Measurements from ENCODE around the gene TAOK2.

TAOK2 gene

DNA sequence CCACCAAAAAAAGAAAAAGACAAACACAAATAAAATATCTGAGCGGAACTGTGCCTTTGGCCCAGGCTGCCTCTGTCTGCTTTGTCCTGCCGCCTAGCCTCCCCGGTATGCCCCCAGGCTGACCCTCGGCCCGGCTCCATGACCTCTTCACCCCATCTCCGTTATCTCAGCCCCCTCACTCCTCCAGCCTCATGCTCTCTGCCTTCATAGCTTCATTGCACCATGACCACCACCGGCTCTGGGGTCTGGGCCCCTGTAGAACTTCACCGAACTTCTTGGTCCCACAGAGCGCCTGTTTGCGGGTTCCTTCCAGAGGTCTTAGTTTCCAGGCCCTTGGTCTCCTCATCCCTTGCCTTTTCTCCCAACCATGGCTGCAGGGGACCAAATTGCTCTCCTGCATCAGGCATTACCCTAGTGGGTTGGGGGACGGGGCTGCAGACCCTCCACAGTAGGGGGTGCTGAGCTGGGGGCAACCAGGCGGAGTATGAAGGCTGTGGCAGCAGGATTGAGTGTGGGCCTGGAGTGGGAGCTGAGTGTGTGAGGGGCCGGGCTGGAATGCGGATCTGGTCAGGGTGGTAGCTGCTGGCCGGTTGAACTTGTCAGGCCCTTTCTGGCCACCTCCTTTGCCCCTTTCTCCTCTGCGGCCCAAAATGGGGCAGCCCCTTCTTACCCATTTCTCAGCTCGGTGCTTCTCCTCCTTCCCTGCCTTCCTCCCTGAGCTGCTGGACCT is 14.8 kb downstream of the TAOK2 start:
- DNase-seq: no peak

DNA sequence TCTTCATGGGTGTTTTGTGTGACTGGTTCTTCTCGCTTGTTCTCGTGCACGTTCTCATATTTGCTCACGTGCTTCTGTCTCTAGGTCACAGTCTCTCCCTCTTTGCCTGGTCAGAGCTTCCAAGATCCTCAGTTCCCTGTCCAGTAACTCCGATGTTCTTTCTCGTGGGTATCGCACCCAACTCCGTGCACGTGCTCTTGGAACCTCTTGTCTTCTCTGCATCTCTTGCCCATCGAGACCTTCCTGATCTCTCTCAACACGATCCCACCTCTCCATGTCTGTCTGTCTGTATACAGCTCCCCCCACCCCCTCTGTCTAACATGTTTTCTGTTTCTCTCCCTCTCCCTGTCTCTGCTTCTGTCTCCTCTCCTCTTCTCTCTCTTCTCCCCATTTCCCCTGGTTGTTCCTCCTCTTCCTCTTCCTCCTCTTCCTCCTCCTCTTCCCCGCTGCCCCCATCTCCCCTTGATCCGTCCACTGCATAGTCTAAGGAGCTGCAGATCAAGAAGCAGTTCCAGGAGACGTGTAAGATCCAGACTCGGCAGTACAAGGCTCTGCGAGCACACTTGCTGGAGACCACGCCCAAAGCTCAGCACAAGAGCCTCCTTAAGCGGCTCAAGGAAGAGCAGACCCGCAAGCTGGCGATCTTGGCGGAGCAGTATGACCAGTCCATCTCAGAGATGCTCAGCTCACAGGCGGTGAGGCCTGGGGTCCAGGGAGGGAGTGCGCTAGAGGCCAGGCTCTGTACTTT is 15.6 kb downstream of the TAOK2 start:
- DNase-seq: no peak

DNA sequence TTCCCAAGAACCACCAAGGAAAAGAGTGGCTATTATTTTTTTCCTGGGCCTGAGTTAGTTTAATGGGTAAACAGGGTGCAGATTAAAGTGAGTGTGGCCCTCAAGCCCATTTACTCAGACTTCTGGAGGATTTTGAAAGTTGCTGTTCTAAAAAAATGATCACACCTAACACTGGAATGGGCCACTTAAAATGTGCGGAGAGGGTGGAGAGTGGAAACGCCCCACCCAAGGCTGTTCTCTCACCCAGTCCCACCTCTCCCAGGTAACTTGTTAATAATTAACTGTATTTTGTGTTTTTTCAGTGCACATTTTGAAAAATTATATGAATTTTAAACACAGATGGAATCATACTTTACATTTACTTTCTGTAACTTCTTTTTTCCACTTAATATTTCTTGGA is 16.4 kb downstream of the TAOK2 start:
- DNase-seq: no peak

DNA sequence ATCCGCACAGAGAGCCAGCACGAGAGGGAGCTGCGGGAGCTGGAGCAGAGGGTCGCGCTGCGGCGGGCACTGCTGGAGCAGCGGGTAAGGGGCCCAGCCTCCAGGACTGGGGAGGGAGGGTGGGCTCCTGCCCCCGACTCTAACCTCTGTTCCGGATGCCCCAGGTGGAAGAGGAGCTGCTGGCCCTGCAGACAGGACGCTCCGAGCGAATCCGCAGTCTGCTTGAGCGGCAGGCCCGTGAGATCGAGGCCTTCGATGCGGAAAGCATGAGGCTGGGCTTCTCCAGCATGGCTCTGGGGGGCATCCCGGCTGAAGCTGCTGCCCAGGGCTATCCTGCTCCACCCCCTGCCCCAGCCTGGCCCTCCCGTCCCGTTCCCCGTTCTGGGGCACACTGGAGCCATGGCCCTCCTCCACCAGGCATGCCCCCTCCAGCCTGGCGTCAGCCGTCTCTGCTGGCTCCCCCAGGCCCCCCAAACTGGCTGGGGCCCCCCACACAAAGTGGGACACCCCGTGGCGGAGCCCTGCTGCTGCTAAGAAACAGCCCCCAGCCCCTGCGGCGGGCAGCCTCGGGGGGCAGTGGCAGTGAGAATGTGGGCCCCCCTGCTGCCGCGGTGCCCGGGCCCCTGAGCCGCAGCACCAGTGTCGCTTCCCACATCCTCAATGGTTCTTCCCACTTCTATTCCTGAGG is 17.4 kb downstream of the TAOK2 start:
- no peak for DNase-seq

DNA sequence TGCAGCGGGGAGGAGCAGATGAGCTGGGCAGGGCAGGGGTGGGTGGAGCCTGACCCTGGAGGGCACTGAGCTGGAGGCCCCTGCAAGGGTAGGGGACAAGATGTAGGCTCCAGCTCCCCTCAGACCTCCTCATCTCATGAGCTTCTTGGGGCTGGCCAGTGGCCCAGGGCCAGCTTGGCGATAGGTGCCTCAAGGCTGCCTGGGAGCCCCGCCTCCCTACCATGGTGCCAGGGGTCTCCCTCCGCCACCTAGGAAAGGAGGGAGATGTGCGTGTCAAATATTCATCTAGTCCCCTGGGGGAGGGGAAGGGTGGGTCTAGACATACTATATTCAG is 17.9 kb downstream of the TAOK2 start:
- DNase-seq: no peak

DNA sequence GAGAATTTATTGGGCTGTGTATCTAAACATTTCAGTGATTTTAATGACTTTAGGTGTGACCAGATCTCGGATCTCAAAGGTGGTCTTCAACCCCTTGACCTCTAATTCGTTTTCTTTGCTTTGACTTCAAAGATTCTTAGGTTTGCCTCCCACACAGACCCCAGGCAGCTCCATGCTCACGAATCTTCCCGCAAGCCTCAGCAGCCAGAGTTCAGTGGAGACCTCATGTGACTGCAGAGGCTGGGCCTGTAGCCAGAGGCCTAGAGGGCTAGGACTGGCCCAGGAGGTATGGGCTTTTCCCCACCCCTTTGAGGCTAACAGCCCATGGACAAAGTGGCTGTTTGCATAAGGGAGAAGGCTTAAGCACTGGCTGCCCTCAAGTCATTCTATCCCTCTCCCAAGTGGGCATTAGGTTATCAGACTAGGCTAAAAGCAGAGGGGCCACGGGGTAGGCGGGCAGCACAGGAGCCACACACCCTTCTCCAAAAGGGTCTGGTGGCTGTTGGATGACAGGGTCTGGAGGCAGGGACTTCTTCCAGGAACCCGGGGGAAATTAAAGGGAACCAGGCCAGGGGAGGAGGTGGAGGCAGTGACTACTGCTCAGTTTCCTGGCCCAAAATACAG is 18.8 kb downstream of the TAOK2 start:
- DNase-seq: no peak

DNA sequence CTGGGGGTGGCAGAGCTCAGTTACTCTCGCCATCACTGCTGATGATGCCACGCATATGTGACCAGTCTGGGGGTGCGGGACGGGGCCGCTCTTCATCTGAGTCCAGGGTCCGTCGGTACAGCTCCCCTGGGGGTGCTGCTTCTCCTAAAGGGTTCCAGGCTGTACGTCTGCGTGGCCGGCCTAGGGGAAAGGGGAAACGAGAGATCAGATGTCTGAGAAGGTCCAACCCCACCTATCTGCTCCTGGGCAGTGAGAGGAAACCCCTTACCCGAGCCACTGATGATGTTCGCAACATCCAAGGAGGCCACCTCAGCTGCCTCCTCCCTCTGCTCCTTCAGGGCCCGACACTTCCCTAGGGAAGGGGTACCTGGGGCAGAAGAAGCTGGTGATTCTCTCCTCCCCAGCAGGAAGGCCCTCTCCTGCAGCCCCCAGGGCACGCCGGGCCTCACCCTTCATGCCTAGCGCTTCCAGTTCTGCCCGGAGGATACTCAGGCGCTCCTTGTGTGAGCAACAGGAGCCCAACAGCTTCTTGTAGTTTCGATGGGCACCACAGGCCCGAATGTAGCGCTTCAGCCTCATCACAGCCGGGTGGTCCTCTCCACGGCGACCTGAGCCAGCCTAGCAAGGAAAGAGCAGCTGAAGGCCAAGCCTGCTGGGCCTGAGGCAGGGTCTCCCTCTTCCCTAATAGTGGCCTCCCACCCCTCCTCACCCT is 19.7 kb downstream of the TAOK2 start:
- no peak for DNase-seq

DNA sequence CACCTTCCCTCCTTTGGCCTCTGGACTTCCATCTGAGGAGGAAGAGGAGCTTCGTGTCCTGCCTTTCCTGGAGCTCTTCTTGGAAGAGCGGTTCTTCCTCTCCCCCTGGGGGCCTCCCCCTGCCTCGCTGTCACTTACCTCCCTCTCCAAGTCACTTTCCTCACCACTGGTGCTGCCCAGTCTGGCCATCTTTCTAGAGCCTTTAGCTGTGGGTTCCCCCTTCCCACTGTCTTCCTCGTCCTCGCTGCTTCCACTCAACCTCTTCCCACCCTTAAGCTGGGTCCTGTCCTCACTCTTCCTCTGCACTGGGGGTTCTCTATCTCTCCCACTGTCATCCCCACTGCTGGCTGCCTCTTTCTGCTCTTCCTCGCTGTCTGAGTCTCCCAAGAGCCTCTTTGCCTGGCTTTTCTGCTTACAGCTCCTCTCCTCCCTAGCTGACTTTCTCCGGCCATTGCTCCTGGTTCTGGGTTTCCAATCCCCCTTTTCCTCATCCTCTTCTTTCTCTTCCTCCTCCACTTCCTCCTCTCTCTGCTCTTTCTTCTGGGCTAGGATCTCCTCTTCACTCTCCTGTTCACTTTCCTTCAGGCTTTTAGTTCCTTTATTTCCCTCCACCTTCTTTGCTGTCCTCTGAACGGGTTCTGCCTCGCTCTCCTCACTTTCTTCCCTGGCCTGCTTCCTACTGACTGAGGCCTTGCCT is 20.4 kb downstream of the TAOK2 start:
- no peak for DNase-seq

DNA sequence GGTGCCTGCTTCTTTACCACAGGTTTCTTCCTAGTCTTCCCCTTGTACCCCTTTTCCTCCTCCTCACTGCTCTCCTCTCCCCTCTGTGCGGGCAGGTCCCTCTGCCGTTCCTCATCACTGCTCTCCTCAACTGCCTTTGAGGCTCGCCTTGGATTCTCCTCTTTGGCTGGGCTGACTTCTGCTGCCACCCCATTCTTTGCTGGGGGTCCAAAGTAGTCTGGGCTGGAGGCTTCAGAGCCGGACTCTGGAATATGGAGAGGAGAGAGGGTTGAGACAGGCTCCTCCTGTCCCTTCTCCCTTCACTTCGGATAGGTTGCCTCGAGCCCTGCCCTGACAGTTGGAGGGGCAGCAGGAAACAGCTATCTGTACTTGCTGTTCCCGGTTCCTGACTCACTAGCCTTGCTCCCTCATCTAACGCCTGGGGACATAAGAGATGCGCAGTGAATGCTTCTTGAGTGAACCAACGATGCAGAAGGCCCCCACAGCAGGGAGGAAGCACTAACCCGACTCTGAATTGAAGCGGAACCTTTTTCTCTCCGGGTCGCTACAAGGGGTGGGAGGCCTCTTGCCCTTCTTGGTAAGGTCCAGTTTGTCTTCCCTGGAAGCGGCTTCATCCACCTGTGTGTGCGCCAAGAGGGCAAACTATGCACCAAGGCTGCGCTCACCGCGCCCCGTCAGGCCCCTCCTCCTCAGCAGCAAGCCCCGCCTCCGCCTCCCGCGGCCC is 21.1 kb downstream of the TAOK2 start:
- DNase-seq: no peak

DNA sequence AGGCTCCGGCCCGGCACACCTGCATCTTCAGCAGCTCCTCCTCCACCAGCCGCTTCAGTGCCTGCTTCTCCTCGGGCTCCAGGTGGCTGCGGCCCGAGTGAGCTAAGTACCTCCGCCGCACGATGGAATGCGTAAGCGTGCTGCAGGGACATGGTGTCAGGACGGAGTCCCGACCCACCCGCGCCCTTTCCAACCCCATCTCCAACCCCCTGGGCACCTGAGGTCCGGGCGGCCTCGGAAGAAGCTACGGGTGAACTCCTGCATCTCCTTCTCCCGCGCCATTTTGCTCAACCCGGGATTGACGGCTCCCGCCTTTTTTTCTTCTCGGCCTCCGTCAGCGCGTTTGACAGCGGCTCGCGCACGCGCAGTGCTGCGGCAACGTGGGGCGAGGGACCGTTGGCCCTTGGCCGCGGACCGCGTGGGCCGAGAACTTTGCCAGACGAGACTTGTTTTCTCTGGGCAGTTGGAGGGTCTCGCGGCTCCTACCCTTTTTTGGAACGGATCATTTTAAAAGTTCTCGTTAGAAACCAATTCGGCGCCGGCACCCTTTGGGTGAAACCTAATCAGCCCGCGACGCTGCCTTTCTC is 21.7 kb downstream of the TAOK2 start, which contains the start of gene HIRIP3:
TSS of gene HIRIP3 (minus strand) at position 294 of the 587 bp plus-strand sequence. CDS start at position 282, 12 bp downstream.
- DNase-seq: peak; percentile 88

DNA sequence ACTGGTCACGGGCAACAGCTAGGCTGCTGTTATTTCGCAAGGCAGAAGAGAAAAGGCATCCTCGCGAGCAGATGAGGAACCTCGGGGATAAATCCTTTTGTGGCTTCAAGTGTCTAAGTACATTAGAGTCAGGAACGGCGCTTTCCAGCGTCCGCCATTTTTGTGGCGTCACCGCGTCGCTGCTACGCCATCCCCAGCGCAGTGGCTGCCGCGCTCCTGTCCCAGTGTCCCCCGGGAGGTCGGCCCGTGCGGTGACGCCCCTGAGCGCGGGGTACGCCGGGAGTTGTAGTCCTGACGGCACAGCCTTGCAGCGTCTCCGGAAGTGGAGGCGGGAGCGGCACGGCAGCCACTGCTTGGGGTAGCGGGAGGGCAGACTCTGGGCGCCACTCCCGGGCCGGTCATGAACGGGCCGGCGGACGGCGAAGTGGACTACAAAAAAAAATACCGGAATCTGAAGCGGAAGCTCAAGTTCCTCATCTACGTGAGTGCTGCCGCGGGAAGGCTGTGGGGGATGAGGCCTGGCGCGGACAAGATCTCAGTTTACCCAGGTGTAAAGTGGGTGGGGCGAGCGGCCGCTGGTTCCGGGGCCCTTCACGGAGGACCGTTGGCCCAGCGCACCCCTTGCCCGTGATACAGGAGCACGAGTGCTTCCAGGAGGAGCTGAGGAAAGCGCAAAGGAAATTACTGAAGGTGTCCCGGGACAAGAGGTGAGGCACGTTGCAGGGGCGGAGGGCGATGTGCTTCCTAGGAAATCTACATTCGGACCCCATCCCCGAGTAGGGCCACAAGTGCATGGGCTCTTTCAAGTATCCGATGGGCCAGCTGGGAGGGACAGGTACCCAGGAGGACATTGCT is 22.5 kb downstream of the TAOK2 start, which contains the start of gene INO80E:
TSS of gene INO80E (plus strand) at position 331 of the 855 bp plus-strand sequence. CDS start at position 401, 70 bp downstream.
- peak; percentile 92 for DNase-seq

DNA sequence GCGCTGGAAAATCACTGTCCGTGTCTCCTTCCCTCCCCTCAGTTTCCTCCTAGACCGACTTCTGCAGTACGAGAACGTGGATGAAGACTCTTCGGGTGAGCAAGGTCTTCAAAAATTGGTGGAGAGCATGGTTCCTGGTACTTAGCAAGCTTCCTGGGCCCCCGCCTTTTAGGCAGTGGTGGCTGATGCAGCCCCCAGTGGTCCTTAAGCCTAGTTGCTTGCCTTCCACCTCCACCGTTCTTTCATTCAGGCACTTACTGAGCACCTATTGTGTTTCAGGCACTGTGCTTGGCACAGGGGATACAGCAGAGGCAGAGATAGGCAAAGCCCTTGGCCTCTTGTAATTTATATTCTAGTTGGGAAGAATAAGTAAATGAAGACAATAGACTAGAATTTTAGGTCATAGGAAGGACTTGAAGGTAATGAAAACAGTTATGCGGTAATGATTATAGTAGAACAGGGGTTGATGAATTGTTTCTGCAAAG is 23.1 kb downstream of the TAOK2 start:
- DNase-seq: no peak

DNA sequence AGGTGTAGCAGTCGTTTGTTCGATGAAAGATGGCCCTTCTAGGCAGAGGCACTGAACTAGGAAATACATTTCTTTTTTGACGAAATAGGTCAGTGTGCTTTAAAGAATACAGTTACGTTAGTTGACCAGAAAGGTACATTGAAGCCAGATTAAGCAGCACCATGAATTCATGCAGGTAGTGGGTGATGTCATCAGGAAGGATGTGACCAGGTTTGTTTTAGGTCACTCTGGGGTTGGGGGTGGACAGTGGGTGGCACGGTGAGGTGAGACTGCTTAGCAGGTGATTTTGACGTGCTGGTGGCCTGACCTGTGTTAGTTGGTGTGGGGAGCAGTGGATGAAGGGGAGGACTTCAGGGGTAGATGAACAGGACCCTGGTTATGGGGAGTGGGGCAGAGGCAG is 25.9 kb downstream of the TAOK2 start:
- DNase-seq: no peak

DNA sequence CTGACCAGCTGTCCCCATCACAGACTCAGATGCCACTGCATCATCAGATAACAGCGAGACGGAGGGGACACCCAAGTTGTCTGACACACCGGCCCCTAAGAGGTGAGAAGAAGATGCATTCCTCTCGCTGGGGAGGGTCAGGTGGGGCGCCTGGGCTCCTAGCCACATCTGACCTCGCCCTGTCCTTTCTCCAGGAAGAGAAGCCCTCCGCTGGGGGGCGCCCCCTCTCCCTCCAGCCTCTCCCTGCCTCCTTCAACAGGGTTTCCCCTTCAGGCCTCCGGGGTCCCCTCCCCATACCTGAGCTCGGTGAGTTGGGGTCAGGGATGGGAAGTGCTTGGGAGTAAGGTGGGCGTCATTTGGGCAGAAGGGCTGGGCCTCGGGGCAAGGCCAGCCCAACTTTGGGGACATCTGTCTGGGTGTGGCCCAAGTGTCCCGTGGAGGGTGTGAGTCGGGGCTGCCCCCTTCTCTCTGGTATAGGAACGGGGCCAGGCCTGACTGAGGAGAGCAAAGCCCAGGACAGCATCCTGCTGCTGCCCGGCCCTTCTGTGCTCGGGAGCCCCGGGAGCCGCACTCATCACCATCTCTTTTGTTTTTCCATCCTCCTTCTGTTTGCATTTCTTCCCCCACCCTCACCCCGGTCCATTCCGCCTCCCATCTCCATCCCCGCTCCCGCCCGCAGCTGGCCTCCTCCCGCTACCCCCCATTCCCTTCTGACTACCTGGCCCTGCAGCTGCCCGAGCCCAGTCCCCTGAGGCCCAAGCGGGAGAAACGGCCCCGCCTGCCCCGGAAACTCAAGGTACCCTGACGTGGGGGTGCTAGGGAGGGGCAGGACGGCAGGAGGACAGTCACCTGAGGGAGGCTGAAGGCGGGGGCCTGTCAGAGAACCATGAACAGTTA is 27.3 kb downstream of the TAOK2 start:
- no peak for DNase-seq

DNA sequence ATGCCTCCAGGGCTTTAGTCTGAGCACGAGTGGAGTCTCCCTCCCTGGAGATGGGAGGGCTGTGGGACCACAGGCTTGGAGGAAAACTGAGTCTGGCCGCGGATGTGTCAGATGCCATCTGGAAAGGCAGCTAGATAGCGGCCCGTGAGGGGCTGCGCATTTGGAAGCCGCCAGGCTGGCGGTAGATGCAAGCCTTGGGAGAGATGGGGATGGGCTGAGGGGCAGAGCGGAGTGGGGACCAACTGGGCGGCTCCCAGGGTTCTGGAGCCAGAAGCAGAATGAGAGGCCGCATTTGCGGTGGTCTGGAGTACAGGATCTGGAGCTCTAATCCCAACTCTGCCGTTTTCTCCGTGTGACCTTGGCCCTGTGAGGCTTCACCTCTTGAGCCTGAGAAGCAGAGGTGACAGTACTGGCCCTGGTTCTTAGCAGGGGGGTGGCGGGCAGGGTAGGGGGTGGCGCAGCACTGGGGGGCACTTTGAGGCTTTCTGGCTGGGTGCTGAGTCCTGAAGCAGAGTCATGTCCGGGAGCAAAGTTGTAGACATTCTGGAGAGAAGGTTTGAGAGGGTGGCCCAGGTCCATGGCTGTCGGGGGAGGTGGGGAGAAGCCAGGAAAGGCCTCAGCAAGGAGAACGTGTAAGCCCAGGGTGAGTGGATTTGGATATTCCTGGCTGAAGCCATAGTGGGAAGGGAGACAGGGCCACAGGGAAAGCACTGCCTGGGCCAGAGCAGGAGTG is 29.1 kb downstream of the TAOK2 start:
- DNase-seq: no peak

DNA sequence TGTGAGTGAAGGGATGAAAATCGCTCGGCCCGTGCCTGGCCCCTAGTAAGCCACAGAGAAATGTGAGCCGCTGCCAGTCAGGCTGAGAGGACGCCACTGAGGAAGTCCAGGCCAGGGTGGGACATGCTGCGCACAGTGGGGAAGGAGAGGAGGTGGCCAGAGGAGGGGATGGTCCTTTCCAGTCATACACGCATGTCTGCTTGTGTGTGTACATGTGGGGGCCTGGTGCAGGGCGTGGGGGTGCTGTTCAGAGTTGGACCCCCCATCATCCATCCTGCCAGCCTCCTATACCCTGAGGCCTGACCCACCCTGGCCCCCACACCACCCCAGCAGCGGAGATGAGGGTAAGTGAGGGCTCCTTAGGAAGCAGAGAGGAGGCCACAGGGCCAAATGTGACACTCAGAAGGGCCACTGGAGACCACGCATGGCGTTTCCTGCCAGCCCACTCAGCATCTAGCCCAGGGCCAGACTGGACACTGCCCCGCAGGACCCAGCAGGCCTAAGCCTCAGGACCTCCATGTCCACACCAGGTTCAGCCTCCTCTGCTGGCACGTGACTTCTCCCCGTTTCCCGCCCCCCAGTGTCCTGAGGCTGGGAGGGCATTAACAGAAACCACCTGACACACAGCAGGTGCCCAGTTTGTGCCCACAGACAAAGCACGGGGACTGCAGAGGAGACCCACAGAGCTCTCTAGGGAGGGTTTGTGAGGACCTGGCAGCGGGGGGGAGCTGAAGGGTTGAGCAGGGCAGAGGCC is 30.2 kb downstream of the TAOK2 start:
- DNase-seq: no peak

DNA sequence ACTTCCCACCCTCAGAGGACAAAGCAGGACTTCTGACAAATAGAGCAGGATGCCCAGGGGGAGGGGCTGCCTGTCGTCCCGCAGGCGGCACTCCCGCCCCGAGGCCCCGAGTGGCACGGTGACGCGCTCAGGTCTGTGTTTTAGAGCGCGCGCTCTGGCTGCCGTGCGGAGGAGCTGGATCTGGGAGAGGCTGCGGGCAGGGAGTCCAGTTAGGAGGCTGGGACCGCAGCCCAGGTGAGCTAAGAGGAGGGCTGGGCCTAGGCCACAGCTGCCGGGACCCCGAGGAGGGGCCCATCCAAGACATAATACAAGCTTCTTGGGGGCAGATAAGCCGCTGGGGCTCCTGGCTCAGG is 30.7 kb downstream of the TAOK2 start:
- peak; percentile 82 for DNase-seq
